Measurements from ENCODE around the gene GMPPB. TPM values are rescaled to one million over a fixed set of nuclear protein-coding genes. Genes with fewer than 3 reads are reported as not detected.

The GMPPB gene
- total RNA-seq, 4 donors from 2014 or later = 28.5 to 85.6 (median 57.7) TPM

DNA sequence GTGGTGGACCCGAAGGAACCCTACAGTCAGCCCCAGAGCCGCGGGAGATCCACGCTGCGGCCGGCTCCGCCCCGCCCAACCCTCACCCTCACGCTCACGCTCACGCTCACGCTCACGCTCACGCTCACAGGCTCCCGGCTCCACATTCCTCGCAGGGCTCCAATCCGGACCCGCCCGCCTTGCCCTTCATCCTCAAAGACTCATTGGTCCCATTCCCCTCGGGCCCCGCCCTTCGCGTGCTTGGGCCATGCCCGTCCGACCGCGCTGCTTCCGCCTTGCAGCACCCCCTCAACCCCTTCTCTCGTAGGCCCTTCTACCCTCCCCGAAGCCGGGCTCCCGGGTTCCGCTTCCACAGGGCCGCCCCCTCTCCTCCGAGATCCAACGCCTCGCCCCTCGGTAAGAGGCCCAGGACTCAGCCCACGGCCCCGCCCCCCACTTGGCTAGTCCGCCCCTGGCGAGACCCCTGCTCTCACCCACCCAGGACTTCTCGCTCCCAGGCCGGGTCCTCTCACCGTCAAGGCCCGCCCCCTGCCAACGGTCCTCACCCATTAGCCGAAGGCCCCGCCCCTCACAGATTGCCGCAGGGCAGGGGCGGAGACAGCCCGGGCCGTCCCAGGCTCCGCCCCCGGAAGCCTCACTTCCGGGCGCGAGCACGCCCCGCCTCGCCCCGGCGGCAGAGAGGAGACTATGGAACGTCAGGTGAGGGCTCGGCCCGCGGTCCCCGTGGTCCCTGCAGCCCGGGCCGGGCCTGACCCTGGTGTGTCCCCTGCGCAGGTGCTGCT, 49.8 kb downstream of the GMPPB start, which contains the start of gene APEH:
Gene APEH (plus strand): TSS at position 637 of the 782 bp plus-strand sequence. CDS start 51 bp downstream, at position 688.
- Histone ChIP-seq H3K27me3 (no peaks in the 10 kb centered on the region), H3K27ac (peak within 1 kb of the TSS; percentile 72 to 93 (median 92)), H3K9me3 (no peaks in the 10 kb centered on the region), H3K36me3 (peaks cover 7 to 26% of the 10 kb centered on the region in 2 donors), H3K4me3 (replicated peaks in 1 of 3) (peak within 1 kb of the TSS; percentile 85 to 93 (median 91)), H3K4me1 (peaks cover 14% of the 10 kb centered on the region in 2 donors)
- DNase-seq = peak; percentile 99
- WGBS, 2 donors = 1% methylated on average over 52 to 57 of the region's 71 CpGs
- no peak for TF ChIP-seq CTCF (IDR thresholded peaks at IDR 0.05)
- TF ChIP-seq POLR2A (IDR thresholded peaks at IDR 0.05) = peak; percentile 60 to 81
- intact Hi-C loops (cut with DNase I) = loop anchor here (5.0 kb wide), 1 partner anchor 137 kb away; no protein-coding TSS in a partner anchor

- peak in 1 of 2 donors; percentile 10 for DNase-seq
- WGBS, 2 donors = 6 to 57% methylated on average over 3 to 7 of the region's 17 CpGs
- Histone ChIP-seq H3K4me1 (peaks cover 14 to 17% of the 10 kb centered on the region in 2 donors), H3K27ac (peak overlapping the region; percentile 72 to 93 (median 92)), H3K4me3 (replicated peaks in 1 of 3) (peak overlapping the region; percentile 22 to 93 (median 40)), H3K36me3 (peaks cover 0 to 21% of the 10 kb centered on the region in 2 donors), H3K9me3 (no peaks in the 10 kb centered on the region), H3K27me3 (no peaks in the 10 kb centered on the region)
- TF ChIP-seq CTCF (IDR thresholded peaks at IDR 0.05) = no peak
- TF ChIP-seq POLR2A (IDR thresholded peaks at IDR 0.05) = no peak
- intact Hi-C loops (cut with DNase I) = loop anchor here (5.0 kb wide), 1 partner anchor 136 kb away; no protein-coding TSS in a partner anchor
Observed at GRCh38 chr3:49673121-49673714, 50.5 kb downstream of the GMPPB start.

DNA sequence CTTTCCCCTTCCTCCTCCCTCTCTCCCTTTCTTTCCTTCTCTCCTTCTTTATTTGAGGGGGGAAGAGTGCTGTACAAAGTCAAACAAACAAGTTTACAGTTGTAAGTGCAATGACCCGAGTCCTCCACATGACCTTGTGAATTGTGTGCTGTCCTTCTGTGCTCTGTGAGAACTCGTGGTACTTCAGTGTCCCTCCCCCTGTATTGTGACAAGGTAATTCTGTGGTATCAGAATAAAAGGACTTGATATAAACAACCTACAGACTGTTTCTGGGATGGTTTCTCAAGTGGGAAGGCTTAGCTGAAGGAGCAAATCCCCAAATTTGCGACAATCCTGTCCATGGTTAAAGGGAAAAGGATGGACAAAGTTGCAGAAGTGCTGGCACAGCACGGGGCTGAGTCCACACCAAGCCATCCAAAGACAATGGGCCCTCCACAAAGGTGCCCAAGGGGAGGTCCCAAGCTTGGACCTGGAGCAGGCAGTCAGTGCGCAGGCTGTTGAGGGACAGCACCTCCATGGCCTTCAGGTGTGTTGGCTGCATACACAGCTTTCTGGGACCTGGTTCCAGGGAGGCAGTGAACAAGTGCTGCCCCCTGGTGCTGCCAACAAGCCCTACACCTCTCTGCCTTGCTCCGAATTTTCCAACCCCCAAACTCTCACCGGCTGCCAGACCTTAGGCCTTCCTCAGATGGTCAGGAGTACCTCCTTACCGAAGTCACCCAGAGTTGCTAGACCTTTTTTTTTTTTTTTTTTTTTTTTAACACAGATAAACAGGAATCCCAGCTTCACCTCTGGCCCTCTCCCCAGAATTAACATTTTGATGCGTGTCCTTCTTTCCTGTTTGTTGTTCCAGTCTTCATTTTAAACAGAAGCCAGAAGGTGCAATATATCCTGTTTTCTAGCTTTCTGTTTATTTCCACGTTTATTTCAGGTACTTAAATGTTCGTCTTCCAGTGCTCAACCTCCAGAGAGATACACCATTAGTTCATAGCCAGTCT, 52.2 kb downstream of the GMPPB start:
- no peaks in the 10 kb centered on the region for H3K9me3 ChIP-seq
- DNase-seq = peak; percentile 80 to 83
- no peak overlapping the region for H3K4me3 ChIP-seq (replicated peaks in 1 of 3)
- H3K4me1 ChIP-seq = peaks cover 14 to 17% of the 10 kb centered on the region in 2 donors
- H3K27me3 ChIP-seq = no peaks in the 10 kb centered on the region
- H3K27ac ChIP-seq = no peak overlapping the region
- H3K36me3 ChIP-seq = peaks cover 0 to 6% of the 10 kb centered on the region in 2 donors
- intact Hi-C loops (cut with DNase I) = loop anchor here (5.0 kb wide), 1 partner anchor 134 kb away; no protein-coding TSS in a partner anchor
- WGBS, 2 donors = 33 to 35% methylated on average over 11 of the region's 11 CpGs
- TF ChIP-seq POLR2A (IDR thresholded peaks at IDR 0.05) = no peak
- TF ChIP-seq CTCF (IDR thresholded peaks at IDR 0.05) = peak; percentile 31 to 94 (median 86)

- Histone ChIP-seq H3K27me3 (no peaks in the 10 kb centered on the region), H3K27ac (no peak overlapping the region)
Observed at GRCh38 chr3:49670940-49671290, 52.8 kb downstream of the GMPPB start.

More at GRCh38 chr3:49670940-49671290, 52.8 kb downstream of the GMPPB start:
- no peaks in the 10 kb centered on the region for H3K36me3 ChIP-seq
- intact Hi-C loops (cut with DNase I) = loop anchor here (5.0 kb wide), 1 partner anchor 134 kb away; no protein-coding TSS in a partner anchor
- no peak for DNase-seq
- no peaks in the 10 kb centered on the region for H3K9me3 ChIP-seq
- H3K4me1 ChIP-seq = peaks cover 14 to 17% of the 10 kb centered on the region in 2 donors
- WGBS, 2 donors = 70 to 71% methylated on average over 6 of the region's 6 CpGs
- TF ChIP-seq POLR2A (IDR thresholded peaks at IDR 0.05) = no peak
- TF ChIP-seq CTCF (IDR thresholded peaks at IDR 0.05) = no peak
- H3K4me3 ChIP-seq (replicated peaks in 1 of 3) = no peak overlapping the region

Small RNA genes within 50 kb of the gene (small RNA-seq; reads per million reads assigned to genes)
- gene AMIGO3 = not detected
- not detected for gene COX6CP14

Other genes starting within 250 kb of the GMPPB start
- gene BSN, start 169.5 kb downstream of the GMPPB start, total RNA-seq = 1 to 10 TPM in 2 of 4 donors, under 1 TPM in 2; 0.56 to 1.8 (median 0.99) TPM
- 100 to 1,000 TPM in 3 of 4 donors, 10 to 100 TPM in 1; 92.2 to 219 (median 185) TPM for gene APEH, start 49.6 kb downstream of the GMPPB start, total RNA-seq
- gene MST1, start 34.5 kb downstream of the GMPPB start, total RNA-seq = 10 to 100 TPM; 21.5 to 43.5 (median 40.7) TPM
- 10 to 100 TPM; 25.9 to 36.8 (median 33.5) TPM for gene RNF123, start 34.4 kb downstream of the GMPPB start, total RNA-seq
- 1 to 10 TPM in 2 of 4 donors, under 1 TPM in 2; 0.40 to 2.8 (median 1.0) TPM for gene AMIGO3, start 4.3 kb downstream of the GMPPB start, total RNA-seq
- 10 to 100 TPM; 42.4 to 74.0 (median 43.8) TPM for gene IP6K1, start 62.6 kb upstream of the GMPPB start, total RNA-seq
- not detected for gene CDHR4, start 75.9 kb upstream of the GMPPB start, total RNA-seq
- 1 to 10 TPM; 3.1 to 7.3 (median 5.6) TPM for gene INKA1, start 79.3 kb upstream of the GMPPB start, total RNA-seq
- 10 to 100 TPM; 50.1 to 87.5 (median 69.3) TPM for gene UBA7, start 90.0 kb upstream of the GMPPB start, total RNA-seq
- gene TRAIP, start 132.6 kb upstream of the GMPPB start, total RNA-seq = 1 to 10 TPM in 3 of 4 donors, under 1 TPM in 1; 0.73 to 7.0 (median 3.3) TPM
- not detected for gene CAMKV, start 146.0 kb upstream of the GMPPB start, total RNA-seq
- gene MST1R, start 179.9 kb upstream of the GMPPB start, total RNA-seq = 1 to 10 TPM; 1.7 to 6.1 (median 3.1) TPM
- 10 to 100 TPM; 12.1 to 19.9 (median 18.7) TPM for gene MON1A, start 205.9 kb upstream of the GMPPB start, total RNA-seq
- 100 to 1,000 TPM; 113 to 148 (median 129) TPM for gene RBM6, start 216.2 kb upstream of the GMPPB start, total RNA-seq

Data from thyroid gland (tissue), 4 donors.